Left kidney (tissue), 1 donor: ENCODE results near the gene RTN3. TPM values are rescaled to one million over a fixed set of nuclear protein-coding genes. Genes with fewer than 3 reads are reported as not detected.

ENCODE experiments used
- polyA plus RNA-seq: library from polyadenylated mRNA; unstranded; fragments of 120-200 nt; gene quantifications from one replicate; pipeline ENCODE4 v1.2.1, GENCODE V29; 2013; ENCODE audit not compliant: insufficient read length

Gene RTN3
- polyA plus RNA-seq, 1 donor = 184 TPM

Other genes starting within 250 kb of the RTN3 start
- gene PLAAT5, start 190.3 kb upstream of the RTN3 start, polyA plus RNA-seq = 0.50 TPM
- not detected for gene LGALS12, start 175.4 kb upstream of the RTN3 start, polyA plus RNA-seq
- 8.2 TPM for gene PLAAT4, start 144.7 kb upstream of the RTN3 start, polyA plus RNA-seq
- gene PLAAT2, start 118.1 kb upstream of the RTN3 start, polyA plus RNA-seq = 0.88 TPM
- gene PLAAT3, start 67.1 kb upstream of the RTN3 start, polyA plus RNA-seq = 15.1 TPM
- gene ATL3, start 10.1 kb upstream of the RTN3 start, polyA plus RNA-seq = 20.9 TPM
- 40.9 TPM for gene ZFTA, start 87.3 kb downstream of the RTN3 start, polyA plus RNA-seq
- 31.3 TPM for gene SPINDOC, start 132.0 kb downstream of the RTN3 start, polyA plus RNA-seq
- 38.0 TPM for gene MARK2, start 157.6 kb downstream of the RTN3 start, polyA plus RNA-seq
- gene RCOR2, start 235.7 kb downstream of the RTN3 start, polyA plus RNA-seq = 12.2 TPM